Measurements from ENCODE around the gene WNT5B. TPM values are rescaled to one million over a fixed set of nuclear protein-coding genes. Genes with fewer than 3 reads are reported as not detected.
"Not testable (repeated sequence)": the region's sequence is repeated elsewhere in the genome, so short reads cannot be mapped to it uniquely, and the experiment has no call there.

The WNT5B gene
- total RNA-seq, 1 experiment from 2014 or later, result 15.4 TPM

- H3K9me3 ChIP-seq (replicated peaks), result 0 out of 2 replicates have a peak, but pooled peaks cover 3% of the 10 kb centered on the region
- no peak overlapping the region for H3K27ac ChIP-seq
- H3K4me3 ChIP-seq, result no peak overlapping the region
- no peaks in the 10 kb centered on the region for H3K36me3 ChIP-seq
- H3K27me3 ChIP-seq (replicated peaks), result 0 out of 2 replicates have a peak, but pooled peaks cover 5% of the 10 kb centered on the region
- DNase-seq (ENCODE audit: low read depth in 1 of 2, low spot score in 2 of 2), result no peak
- no peaks in the 10 kb centered on the region for H3K4me1 ChIP-seq (replicated peaks)
These were observed 52.4 kb downstream of the WNT5B start for GRCh38 chr12:1681493-1681807.

- Histone ChIP-seq H3K9me3 (replicated peaks) (no peaks in the 10 kb centered on the region), H3K4me1 (replicated peaks) (peaks cover 6% of the 10 kb centered on the region; the same call in 1 of the 2 replicates), H3K27me3 (replicated peaks) (no peaks in the 10 kb centered on the region), H3K36me3 (peaks cover 4% of the 10 kb centered on the region), H3K27ac (no peak overlapping the region), H3K4me3 (no peak overlapping the region)
- DNase-seq (ENCODE audit: low read depth in 1 of 2, low spot score in 2 of 2), result no peak
These were observed 59.2 kb downstream of the WNT5B start for GRCh38 chr12:1688086-1688710.

GRCh38 chr12:1690578-1691122, 61.6 kb downstream of the WNT5B start, which contains the start of gene ADIPOR2:
TSS of gene ADIPOR2 (plus strand) at chr12:1691070. CDS start at chr12:1754344, 63,274 bp downstream.
- peak; percentile 94 to 96 for DNase-seq (ENCODE audit: low read depth in 1 of 2, low spot score in 2 of 2)
- Histone ChIP-seq H3K27ac (peak within 1 kb of the TSS; percentile 69), H3K9me3 (replicated peaks) (no peaks in the 10 kb centered on the region), H3K36me3 (peaks cover 4% of the 10 kb centered on the region), H3K4me3 (peak within 1 kb of the TSS; percentile 91), H3K27me3 (replicated peaks) (no peaks in the 10 kb centered on the region), H3K4me1 (replicated peaks) (peaks cover 6% of the 10 kb centered on the region; the same call in 1 of the 2 replicates)

GRCh38 chr12:1691123-1692007, 62.3 kb downstream of the WNT5B start:
- Histone ChIP-seq H3K9me3 (replicated peaks) (no peaks in the 10 kb centered on the region), H3K27me3 (replicated peaks) (no peaks in the 10 kb centered on the region), H3K36me3 (peaks cover 4% of the 10 kb centered on the region), H3K4me1 (replicated peaks) (peaks cover 6% of the 10 kb centered on the region; the same call in 1 of the 2 replicates), H3K27ac (peak overlapping the region; percentile 56), H3K4me3 (peak overlapping the region; percentile 91)
- peak; percentile 53 to 63 for DNase-seq (ENCODE audit: low read depth in 1 of 2, low spot score in 2 of 2)

GRCh38 chr12:1692226-1692625, 63.2 kb downstream of the WNT5B start:
- H3K9me3 ChIP-seq (replicated peaks), result no peaks in the 10 kb centered on the region
- no peaks in the 10 kb centered on the region for H3K27me3 ChIP-seq (replicated peaks)
- peaks cover 6% of the 10 kb centered on the region; the same call in 1 of the 2 replicates for H3K4me1 ChIP-seq (replicated peaks)
- no peak for DNase-seq (ENCODE audit: low read depth in 1 of 2, low spot score in 2 of 2)
- H3K27ac ChIP-seq, result no peak overlapping the region
- no peak overlapping the region for H3K4me3 ChIP-seq
- peaks cover 4% of the 10 kb centered on the region for H3K36me3 ChIP-seq

GRCh38 chr12:1692895-1693610, 64.0 kb downstream of the WNT5B start:
- Histone ChIP-seq H3K4me1 (replicated peaks) (peaks cover 6% of the 10 kb centered on the region; the same call in 1 of the 2 replicates), H3K27me3 (replicated peaks) (no peaks in the 10 kb centered on the region), H3K9me3 (replicated peaks) (no peaks in the 10 kb centered on the region), H3K4me3 (no peak overlapping the region), H3K36me3 (peaks cover 4% of the 10 kb centered on the region), H3K27ac (no peak overlapping the region)
- DNase-seq (ENCODE audit: low read depth in 1 of 2, low spot score in 2 of 2), result no peak

GRCh38 chr12:1695097-1695496, 66.1 kb downstream of the WNT5B start:
- H3K27me3 ChIP-seq (replicated peaks); DNase-seq (ENCODE audit: low read depth in 1 of 2, low spot score in 2 of 2); H3K36me3 ChIP-seq; H3K27ac ChIP-seq; H3K4me3 ChIP-seq; H3K4me1 ChIP-seq (replicated peaks); H3K9me3 ChIP-seq (replicated peaks): not testable (repeated sequence)

GRCh38 chr12:1695886-1696670, 67.0 kb downstream of the WNT5B start:
- H3K9me3 ChIP-seq (replicated peaks), result no peaks in the 10 kb centered on the region

GRCh38 chr12:1696800-1697199, 67.8 kb downstream of the WNT5B start:
- Histone ChIP-seq H3K4me1 (replicated peaks) (no peaks in the 10 kb centered on the region), H3K27ac (no peak overlapping the region), H3K27me3 (replicated peaks) (no peaks in the 10 kb centered on the region), H3K9me3 (replicated peaks) (no peaks in the 10 kb centered on the region), H3K4me3 (no peak overlapping the region), H3K36me3 (no peaks in the 10 kb centered on the region)
- DNase-seq (ENCODE audit: low read depth in 1 of 2, low spot score in 2 of 2), result no peak

More at GRCh38 chr12:1695886-1696670, 67.0 kb downstream of the WNT5B start:
- Histone ChIP-seq H3K27me3 (replicated peaks) (no peaks in the 10 kb centered on the region), H3K27ac (no peak overlapping the region), H3K4me1 (replicated peaks) (no peaks in the 10 kb centered on the region), H3K4me3 (no peak overlapping the region), H3K36me3 (peaks cover 4% of the 10 kb centered on the region)
- no peak for DNase-seq (ENCODE audit: low read depth in 1 of 2, low spot score in 2 of 2)

Other genes with a start within 250 kb of the WNT5B start
- 8.1 and 16.1 TPM in 2 replicates for gene FBXL14, start 34.6 kb upstream of the WNT5B start, total RNA-seq (2014; rRNA removed; shearing (Covaris generic))
- 18.2 and 38.7 TPM in 2 replicates for gene ADIPOR2, start 61.8 kb downstream of the WNT5B start, total RNA-seq (2014; rRNA removed; shearing (Covaris generic))
- not detected in 2 replicates for gene LRTM2, start 191.3 kb downstream of the WNT5B start, total RNA-seq (2014; rRNA removed; shearing (Covaris generic))

Data from SJSA1 (cell line).